HUES6 (cell line): ENCODE results near the gene UBP1.
"Not testable (repeated sequence)": the region's sequence is repeated elsewhere in the genome, so short reads cannot be mapped to it uniquely, and the experiment has no call there.

Source experiments
- H3K27ac ChIP-seq: 2 replicates; pipeline ENCODE4 v1.7.0; 2013; ENCODE audit warnings: low read depth, mild to moderate bottlenecking, low read length, inconsistent platforms
- H3K27me3 ChIP-seq: 2 replicates; pipeline ENCODE4 v1.6.1; 2013; ENCODE audit warnings: low read length; ENCODE audit not compliant: control insufficient read depth, insufficient read depth
- H3K36me3 ChIP-seq: 2 replicates; pipeline ENCODE4 v1.6.1; 2013; ENCODE audit warnings: low read length; ENCODE audit not compliant: control insufficient read depth, insufficient read depth
- H3K4me1 ChIP-seq: 2 replicates; pipeline ENCODE4 v1.6.1; 2013; ENCODE audit warnings: low read length; ENCODE audit not compliant: control insufficient read depth, insufficient read depth
- H3K4me3 ChIP-seq: 2 replicates; pipeline ENCODE4 v1.5.1; 2013; ENCODE audit warnings: low read depth, low read length
- H3K9ac ChIP-seq: one replicate; pipeline ENCODE4 v1.6.1; 2013; ENCODE audit warnings: mild to moderate bottlenecking, low read length
- H3K9me3 ChIP-seq: 2 replicates; pipeline ENCODE4 v1.6.1; 2013; ENCODE audit warnings: low read depth, low read length; ENCODE audit not compliant: control insufficient read depth, insufficient read depth

UBP1 gene

DNA sequence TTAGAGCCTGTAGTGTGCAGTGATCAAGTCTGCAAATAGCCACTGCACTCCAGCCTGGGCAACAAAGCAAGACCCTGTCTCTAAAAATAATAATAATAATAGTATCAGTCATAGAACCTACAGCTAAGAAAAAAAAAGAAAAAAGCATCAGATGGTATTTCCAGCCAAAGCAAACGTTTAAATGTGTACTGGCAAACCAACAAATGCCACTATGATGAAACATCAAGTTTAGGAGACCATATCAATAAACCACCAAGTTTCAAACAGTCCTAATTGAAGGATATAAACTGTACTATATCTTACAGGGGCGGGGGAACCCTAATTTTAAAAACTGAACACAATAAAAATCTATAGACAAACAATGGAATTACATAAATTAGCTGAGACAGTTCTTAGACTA, 6.4 kb downstream of the UBP1 start:
- peaks cover 48% of the 10 kb centered on the region for H3K4me1 ChIP-seq
- H3K9me3 ChIP-seq, result no peaks in the 10 kb centered on the region
- H3K9ac ChIP-seq, result no peak overlapping the region
- no peaks in the 10 kb centered on the region for H3K36me3 ChIP-seq
- no peaks in the 10 kb centered on the region for H3K27me3 ChIP-seq
- H3K27ac ChIP-seq, result no peak overlapping the region
- no peak overlapping the region for H3K4me3 ChIP-seq

DNA sequence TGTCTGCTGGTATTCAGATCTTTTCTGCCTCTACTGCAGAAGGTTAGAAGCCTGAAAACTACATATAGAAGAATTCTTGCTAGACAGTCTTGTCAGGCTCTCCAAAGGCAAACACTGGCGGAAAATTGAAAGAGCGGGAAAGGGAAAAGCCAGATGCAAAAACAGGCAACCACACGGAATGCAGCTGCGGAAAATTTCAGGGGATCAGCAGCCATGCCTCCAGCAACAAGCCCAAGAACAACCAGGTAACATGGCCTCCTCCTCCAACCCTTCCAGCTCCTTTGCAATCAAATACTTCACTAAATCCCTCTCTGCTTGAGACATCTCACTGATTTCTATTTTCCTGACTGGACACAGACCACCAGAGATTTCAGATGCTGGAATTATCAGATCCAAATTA, 9.6 kb downstream of the UBP1 start:
- no peak overlapping the region for H3K4me3 ChIP-seq
- H3K9ac ChIP-seq, result no peak overlapping the region
- H3K27me3 ChIP-seq, result no peaks in the 10 kb centered on the region
- no peak overlapping the region for H3K27ac ChIP-seq
- peaks cover 57% of the 10 kb centered on the region for H3K4me1 ChIP-seq
- no peaks in the 10 kb centered on the region for H3K9me3 ChIP-seq
- H3K36me3 ChIP-seq, result no peaks in the 10 kb centered on the region

DNA sequence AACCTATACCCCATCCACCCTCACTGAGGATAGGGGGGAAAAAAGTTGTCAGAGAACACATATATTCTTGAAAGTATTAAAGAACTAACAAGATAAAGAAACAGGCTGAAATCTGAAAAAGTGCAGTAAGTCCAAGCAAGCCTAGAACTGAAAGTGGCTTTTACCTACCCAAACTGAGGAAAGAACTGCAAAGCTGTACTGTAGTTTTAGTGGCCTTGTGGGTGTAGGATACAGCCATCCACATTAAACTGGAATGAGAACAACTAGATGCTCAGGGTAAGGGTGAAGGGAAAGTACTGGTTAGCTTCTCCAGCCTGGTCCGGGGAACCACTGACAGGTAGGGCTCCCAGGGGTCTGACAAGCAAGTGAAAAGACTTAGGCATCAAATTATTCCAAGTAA, 10.1 kb downstream of the UBP1 start:
- no peaks in the 10 kb centered on the region for H3K36me3 ChIP-seq
- no peak overlapping the region for H3K9ac ChIP-seq
- H3K27ac ChIP-seq, result no peak overlapping the region
- H3K4me3 ChIP-seq, result no peak overlapping the region
- H3K27me3 ChIP-seq, result no peaks in the 10 kb centered on the region
- peaks cover 63% of the 10 kb centered on the region for H3K4me1 ChIP-seq
- H3K9me3 ChIP-seq, result no peaks in the 10 kb centered on the region

DNA sequence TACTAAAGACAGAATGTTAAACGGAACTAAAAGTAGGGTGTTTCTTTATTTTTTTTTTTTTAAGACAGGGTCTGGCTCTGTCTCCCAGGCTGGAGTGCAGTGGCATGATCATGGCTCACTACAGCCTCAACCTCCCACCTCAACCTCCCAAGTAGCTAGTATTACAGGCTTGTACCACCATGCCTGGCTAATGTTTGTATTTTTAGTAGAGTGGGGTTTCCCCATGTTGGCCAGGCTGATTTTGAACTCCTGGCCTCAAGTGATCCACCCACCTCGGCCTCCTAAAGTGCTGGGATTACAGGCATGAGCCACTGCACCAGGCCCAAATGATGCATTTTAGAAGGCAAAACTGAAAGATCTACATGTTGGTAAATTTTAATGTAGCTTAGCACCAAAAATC, 10.9 kb downstream of the UBP1 start:
- H3K27me3 ChIP-seq, H3K9ac ChIP-seq: not testable (repeated sequence)
- peaks cover 69% of the 10 kb centered on the region for H3K4me1 ChIP-seq

DNA sequence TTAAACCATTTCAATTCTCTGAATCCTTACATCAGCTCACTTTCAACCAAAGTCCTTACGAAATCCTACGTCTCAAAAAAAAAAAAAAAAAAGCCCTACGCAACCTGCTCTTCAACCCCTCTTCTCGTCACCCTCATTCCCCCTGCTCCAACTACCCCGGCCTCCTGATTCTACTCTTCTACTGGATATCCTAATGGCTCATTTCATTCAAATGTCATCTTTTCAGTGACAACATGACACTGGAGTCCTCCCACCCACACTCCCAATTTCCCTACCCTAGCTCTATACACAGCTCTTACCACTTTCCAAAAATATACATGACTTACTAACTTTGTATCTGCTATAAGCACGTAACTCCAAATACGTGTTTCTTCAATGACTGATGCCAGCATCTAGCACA, 11.5 kb downstream of the UBP1 start:
- H3K9ac ChIP-seq, result no peak overlapping the region
- no peaks in the 10 kb centered on the region for H3K27me3 ChIP-seq
- H3K36me3 ChIP-seq, result peaks cover 3% of the 10 kb centered on the region
- no peak overlapping the region for H3K4me3 ChIP-seq
- H3K27ac ChIP-seq, result peak overlapping the region; percentile 9; the same call in 1 of the 2 replicates
- H3K9me3 ChIP-seq, result no peaks in the 10 kb centered on the region
- peaks cover 69% of the 10 kb centered on the region for H3K4me1 ChIP-seq

More for the DNA sequence above, 10.9 kb downstream of the UBP1 start:
- H3K36me3 ChIP-seq, H3K9me3 ChIP-seq, H3K27ac ChIP-seq, H3K4me3 ChIP-seq: not testable (repeated sequence)

DNA sequence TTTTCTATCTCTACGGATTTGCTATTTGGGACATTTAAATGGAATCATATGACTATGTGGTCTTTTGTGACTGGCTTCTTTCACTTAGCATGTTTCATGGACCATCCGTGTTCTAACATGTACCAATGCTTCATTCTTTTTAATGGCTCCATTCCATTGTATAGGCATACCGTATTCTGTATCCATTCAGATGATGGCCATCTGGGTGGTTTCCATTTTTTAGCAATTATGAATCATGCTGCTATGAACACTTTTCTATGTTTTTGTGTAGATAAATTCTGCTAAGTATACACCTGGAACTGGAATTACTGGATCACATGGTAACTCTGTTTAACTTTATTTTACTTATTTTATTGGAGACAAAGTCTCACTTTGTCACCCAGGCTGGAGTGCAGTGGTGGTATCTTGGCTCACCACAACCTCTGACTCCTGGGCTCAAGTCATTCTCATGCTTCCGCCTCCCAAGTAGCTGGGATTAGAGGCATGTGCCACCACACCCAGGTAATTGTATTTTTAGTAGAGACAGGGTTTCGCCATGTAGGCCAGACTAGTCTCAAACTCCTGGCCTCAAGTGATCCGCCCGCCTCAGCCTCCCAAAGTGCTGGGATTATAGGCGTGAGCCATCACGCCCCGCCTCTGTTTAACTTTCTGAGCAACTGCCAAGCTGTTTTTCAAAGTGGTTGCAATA, 13.4 kb downstream of the UBP1 start:
- Histone ChIP-seq H3K4me1 (peaks cover 67% of the 10 kb centered on the region), H3K4me3 (peak overlapping the region; percentile 12; the same call in 1 of the 2 replicates), H3K27ac (no peak overlapping the region), H3K9ac (no peak overlapping the region), H3K36me3 (peaks cover 17% of the 10 kb centered on the region), H3K9me3 (no peaks in the 10 kb centered on the region), H3K27me3 (no peaks in the 10 kb centered on the region)

DNA sequence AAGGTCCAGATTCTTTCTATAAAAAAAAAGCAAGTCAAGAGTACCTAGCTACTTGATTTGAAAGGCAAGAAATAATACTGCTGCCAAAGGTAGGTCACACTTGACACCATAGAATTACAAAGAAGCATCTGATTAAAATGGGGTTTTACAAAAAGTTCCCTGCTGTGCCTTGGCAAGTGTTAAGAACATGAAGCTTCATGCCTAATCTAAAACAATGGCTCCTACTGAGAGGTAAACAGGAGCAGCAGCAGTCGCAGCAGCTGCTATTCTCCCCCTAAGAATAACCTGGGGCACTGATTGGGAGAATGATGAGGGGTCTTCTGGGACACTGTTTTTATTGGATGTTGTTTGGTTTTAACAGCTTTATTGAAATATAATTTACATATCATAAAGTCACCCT, 14.1 kb downstream of the UBP1 start:
- peaks cover 62% of the 10 kb centered on the region for H3K4me1 ChIP-seq
- H3K36me3 ChIP-seq, result peaks cover 24% of the 10 kb centered on the region
- H3K9ac ChIP-seq, result no peak overlapping the region
- H3K4me3 ChIP-seq, result 0 out of 2 replicates have a peak overlapping the region, but pooled peaks have one; percentile 12
- no peaks in the 10 kb centered on the region for H3K27me3 ChIP-seq
- no peaks in the 10 kb centered on the region for H3K9me3 ChIP-seq
- H3K27ac ChIP-seq, result no peak overlapping the region

DNA sequence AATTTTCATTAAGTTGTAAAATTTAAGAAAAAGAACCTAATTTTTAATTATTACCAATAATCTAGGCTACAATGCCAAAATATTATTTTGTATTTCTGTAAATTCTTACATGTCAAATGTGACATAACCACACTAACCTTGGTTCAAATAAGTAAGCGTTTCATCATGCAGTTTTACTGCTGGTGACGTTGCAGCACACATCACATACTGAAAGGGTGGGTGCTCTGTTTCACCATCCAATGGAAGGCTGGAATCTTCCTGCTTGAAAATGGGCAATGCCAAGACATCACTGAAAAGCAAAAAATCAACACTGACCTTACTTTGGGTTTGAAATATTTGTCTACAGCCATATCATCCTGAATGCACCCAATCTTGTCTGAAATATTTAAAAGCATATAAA, 14.8 kb downstream of the UBP1 start:
- H3K4me3 ChIP-seq, result no peak overlapping the region

DNA sequence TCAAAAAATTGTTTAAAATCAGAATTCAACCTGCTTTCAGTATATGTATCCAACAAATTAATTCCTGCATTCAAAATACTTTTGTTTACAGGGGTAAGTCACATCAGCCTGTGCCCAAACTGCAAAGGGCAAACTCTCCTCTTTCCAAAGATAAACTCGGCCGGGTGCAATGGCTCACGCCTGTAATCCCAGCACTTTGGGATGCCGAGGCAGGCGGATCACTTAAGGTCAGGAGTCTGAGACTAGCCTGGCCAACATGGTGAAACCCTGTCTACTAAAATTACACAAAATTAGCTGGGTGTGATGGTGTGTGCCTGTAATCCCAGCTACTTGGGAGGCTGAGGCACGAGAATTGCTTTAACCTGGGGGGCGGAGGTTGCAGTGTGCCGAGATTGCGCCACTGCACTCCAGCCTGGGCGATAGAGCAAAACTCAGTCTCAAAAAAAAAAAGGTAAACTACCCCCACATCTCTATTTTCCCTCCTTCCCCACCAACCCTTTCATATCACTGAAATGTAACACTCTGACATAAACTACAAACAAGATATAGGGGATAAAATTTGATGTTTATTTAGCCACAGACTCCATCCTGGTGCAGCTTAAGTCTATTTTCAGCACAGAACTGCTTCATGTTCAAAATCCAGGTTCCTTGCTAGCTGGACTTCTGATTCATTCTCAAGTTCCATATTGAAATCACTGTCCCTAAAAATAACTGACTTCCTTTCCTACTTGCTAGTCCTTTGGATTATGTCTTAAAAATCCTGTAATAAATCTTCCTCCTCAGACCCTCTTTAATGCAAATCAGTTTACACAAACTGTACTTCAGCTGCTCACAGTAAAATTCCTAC, 15.4 kb downstream of the UBP1 start:
- no peaks in the 10 kb centered on the region for H3K9me3 ChIP-seq
- no peaks in the 10 kb centered on the region for H3K27me3 ChIP-seq
- H3K36me3 ChIP-seq, result peaks cover 35% of the 10 kb centered on the region
- peaks cover 50% of the 10 kb centered on the region for H3K4me1 ChIP-seq
- H3K4me3 ChIP-seq, result no peak overlapping the region
- no peak overlapping the region for H3K9ac ChIP-seq
- no peak overlapping the region for H3K27ac ChIP-seq

More for the DNA sequence above, 14.8 kb downstream of the UBP1 start:
- H3K9me3 ChIP-seq, result no peaks in the 10 kb centered on the region
- no peak overlapping the region for H3K9ac ChIP-seq
- peaks cover 31% of the 10 kb centered on the region for H3K36me3 ChIP-seq
- no peaks in the 10 kb centered on the region for H3K27me3 ChIP-seq
- no peak overlapping the region for H3K27ac ChIP-seq
- H3K4me1 ChIP-seq, result peaks cover 56% of the 10 kb centered on the region

DNA sequence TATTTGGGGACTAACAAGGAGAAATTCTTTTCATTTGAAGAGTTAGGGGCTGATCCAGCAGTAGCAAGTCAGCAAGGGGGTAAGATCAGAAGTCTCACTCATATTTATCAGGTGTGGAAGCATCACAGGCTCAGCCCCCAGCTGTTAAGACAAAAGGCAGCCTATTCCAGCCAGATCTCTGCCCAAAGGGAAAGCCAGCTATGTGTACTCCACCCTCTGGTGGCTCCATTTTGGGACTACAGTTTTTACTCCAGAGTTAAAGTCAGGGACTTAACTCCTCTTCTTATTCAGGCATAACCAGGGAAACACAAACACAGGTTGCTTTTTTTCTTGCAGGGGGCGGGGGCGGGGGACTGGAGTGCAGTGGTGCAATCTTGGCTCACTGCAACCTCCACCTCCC, 19.2 kb downstream of the UBP1 start:
- H3K4me1 ChIP-seq, result peaks cover 13% of the 10 kb centered on the region
- H3K9me3 ChIP-seq, result no peaks in the 10 kb centered on the region
- H3K9ac ChIP-seq, result no peak overlapping the region
- H3K27ac ChIP-seq, result no peak overlapping the region
- H3K27me3 ChIP-seq, result no peaks in the 10 kb centered on the region
- H3K36me3 ChIP-seq, result peaks cover 62% of the 10 kb centered on the region
- H3K4me3 ChIP-seq, result no peak overlapping the region

DNA sequence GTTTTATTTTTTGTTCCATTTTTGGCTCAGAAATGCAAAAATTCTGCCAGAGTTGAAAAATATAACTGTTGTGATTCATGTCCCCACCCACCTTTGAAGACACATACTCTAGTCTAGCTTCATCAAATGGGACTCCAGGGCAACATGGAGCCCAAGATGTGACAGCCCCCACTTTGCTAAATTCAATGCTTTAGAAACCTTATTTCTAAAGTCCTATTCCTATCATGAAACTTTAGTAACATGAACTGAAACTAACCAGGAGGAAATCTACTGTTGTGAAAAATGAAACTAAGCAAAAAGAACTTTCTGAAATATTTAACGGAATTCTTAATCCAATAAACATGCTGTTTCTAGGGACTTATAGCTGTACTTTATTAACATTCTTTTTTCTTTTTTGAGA, 20.3 kb downstream of the UBP1 start:
- peaks cover 5% of the 10 kb centered on the region for H3K4me1 ChIP-seq
- no peaks in the 10 kb centered on the region for H3K27me3 ChIP-seq
- H3K4me3 ChIP-seq, result no peak overlapping the region
- H3K9ac ChIP-seq, result no peak overlapping the region
- H3K27ac ChIP-seq, result no peak overlapping the region
- no peaks in the 10 kb centered on the region for H3K9me3 ChIP-seq
- peaks cover 72% of the 10 kb centered on the region for H3K36me3 ChIP-seq
